NCI-H82 treated with DMSO at 0.1 percent for 48 hours (cell line): ENCODE results near the gene ZMYND12.

ENCODE experiments used
- DNase-seq: peaks from one replicate; lab custom pipeline; 2025; ENCODE audit not compliant: unreplicated experiment; lab: John Stamatoyannopoulos, UW

Gene ZMYND12

GRCh38 chr1:42442662-42443061 lies 13.2 kb downstream of the ZMYND12 start:
- DNase-seq: no peak

- DNase-seq: no peak
These were observed 15.9 kb downstream of the ZMYND12 start for GRCh38 chr1:42439940-42440339.

DNA sequence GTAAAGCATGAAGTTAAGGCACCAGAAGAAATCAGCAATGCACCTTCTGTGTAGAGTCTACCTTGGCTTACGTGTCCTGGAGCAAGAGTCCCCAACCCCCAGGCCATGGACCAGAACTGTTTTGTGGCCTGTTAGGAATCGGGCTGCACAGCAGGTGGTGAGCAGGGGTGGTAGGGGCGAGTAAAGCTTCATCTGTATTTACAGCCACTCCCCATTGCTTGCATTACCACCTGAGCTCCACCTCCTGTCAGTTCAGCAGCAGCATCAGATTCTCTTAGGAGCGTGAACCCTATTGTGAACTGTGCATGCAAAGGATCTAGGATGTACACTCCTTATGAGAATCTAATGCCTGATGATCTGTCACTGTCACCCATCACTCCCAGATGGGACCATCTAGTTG lies 21.5 kb downstream of the ZMYND12 start:
- no peak for DNase-seq

GRCh38 chr1:42433369-42433768 lies 22.5 kb downstream of the ZMYND12 start:
- no peak for DNase-seq

GRCh38 chr1:42432714-42433113 lies 23.1 kb downstream of the ZMYND12 start:
- no peak for DNase-seq

DNA sequence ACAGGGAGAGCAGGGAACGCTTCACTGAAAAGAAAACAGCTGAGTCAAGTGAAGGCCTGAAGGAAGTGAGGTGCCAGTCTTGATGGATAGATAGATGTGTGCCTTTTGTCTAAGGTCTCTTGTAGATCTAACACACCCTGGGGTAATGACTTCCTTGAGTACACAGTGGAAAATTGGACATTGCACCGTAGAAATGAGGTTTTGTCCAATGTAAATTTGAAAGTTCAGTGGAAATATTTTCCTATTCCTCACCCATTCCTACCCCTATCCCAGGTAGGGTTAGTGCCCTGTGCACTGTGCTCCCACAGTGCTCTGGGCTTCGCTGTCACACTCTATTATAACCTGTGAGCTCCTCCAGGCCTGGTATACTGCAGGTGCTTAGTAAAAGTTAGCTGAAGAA lies 24.3 kb downstream of the ZMYND12 start:
- DNase-seq: no peak

DNA sequence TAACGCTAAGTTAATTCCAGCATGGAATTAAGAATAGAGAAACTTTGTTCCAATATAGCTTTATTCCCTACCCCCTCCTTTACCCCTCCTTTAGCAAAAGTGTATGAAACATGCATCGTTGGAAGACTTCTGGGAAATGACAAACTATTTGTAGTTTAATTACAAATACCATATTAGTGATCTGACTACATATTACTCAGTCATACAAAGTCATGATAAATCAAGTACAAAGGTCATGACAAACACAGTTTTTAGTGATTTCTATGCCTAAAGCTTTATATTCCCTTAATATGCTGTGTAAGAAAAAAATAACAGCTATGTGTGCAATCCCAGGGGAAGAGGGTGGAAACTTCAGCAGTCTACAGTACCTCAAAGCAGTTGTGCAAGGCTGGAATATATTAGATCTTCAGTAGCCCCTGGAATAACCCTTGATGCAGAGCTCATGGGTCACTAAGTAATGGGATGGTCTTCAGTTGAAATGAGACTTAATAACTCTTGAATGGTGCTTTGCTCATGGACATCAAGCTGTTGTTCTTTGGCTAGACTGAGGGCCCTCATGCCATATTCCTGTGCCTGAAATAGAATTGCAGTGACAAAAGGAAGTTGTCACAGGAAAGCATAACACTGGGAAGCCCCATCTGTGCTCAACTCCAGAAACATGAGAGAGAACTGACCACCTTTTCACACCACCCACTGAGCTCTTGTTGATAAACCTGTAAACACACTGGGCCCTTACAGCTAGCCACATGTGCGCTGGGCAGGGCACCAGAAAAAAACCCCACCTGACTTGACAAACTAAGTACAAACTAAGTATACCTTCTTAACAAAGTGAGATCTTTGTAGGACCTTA lies 25.3 kb downstream of the ZMYND12 start:
- no peak for DNase-seq

- no peak for DNase-seq
These were observed 26.2 kb downstream of the ZMYND12 start for GRCh38 chr1:42429603-42430002.

DNA sequence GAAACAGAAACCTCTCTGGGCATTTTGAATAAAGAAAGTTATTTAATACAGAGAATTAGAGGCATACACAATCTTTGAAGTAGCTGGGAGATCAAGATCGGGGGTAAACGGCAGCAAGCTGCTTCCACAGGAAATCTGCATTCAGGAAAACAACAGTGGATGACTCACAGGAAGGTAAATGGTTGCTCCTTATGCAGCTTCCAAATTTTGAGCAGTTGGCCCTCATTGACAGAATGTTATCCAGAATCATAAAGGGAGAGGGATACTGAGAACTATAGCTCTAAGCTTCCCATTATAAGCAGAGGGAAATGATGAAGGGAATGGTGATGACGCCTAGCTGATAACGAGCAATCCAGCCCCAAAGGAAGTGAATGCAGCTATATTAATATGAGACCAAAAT lies 28.6 kb downstream of the ZMYND12 start:
- no peak for DNase-seq

DNA sequence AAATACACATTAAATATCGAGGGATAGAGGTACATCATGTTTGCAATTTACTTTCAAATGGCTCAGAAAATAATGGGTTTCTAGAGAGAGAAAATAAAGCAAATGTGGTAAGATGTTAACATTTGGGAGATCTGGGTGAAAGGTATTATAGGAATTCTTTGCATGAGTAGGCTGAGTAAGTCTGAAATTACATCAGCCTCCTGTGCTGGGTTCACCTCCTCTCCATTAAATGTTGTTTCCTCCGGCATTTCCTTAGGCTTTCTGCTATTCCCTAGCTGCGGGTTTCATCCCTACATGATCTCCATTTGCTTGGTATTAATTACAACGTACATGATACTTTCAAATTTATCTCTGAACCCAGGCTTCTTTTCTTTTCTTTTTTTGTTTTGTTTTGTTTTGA lies 31.6 kb downstream of the ZMYND12 start:
- DNase-seq: no peak

DNA sequence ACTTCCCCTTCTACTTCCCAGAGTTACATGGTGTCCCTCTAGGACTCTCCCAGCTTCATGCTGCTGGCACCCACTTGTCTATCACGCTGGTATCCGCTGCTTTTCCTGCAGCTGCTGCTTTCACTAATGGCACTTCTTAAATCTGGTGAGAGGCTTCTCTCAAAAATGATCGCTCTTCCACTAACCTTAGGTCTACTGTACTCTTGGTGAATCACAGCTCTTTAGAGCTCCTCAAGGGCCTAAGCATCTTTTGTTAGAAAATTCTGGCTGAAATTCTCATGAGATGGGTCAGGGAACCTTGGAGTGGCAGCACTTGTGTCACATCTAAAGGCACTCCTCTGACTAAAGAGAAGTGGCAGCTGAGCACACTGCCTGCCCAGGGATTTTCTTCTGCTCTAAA lies 32.1 kb downstream of the ZMYND12 start:
- peak; percentile 71 for DNase-seq

DNA sequence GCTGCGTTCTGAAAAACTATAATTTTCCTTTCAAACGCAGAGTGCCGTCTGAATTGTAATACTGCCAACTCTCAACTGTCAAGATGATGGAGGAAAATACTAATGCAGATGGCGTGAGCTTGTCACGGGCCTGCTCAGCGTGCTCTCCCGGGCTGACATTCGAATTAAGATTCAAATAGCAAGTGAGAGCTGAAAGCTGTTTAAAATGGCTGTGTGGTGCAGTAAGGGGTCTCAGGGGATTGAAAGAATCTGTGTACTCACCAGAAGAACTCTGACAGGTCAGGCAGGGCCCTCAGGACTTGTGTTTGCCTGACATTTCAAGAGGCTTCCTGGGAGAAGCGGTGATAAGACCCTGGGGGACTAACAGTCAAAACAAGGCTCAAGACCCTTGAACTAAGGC lies 33.1 kb downstream of the ZMYND12 start:
- DNase-seq: peak; percentile 45

DNA sequence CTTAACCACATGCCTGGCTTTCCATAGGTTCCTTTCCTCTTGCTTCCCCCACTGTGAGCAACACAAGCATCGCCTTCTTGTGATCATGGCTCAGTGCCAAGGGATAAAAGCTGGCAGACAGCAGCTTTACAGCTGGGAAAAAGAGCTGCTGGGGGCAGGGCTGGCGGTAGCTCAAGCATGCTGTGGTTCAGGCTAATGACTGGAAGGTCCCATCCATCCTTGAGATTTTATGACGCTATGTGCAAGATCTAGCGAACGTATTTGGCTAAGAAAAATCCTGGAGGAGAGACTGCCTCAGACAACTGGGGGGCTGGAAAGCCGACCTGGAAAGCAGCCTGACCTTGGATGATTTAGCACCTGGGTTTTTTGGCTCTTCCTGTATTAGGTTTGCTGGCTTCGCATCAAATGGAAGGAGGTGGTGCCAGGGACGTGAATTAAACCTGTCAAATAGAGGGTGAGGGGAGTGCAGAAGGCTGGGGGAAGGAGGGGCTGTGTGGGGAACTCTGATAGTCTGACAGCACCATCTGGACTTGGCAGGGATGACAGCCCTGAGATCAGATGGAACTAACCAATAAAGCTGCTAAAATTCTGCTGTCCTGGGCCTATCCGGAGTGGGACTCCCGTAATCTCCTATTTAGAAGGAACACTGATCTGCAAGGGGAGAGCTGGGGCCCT lies 34.8 kb downstream of the ZMYND12 start:
- DNase-seq: peak; percentile 99

GRCh38 chr1:42420121-42420520 lies 35.7 kb downstream of the ZMYND12 start:
- no peak for DNase-seq

DNA sequence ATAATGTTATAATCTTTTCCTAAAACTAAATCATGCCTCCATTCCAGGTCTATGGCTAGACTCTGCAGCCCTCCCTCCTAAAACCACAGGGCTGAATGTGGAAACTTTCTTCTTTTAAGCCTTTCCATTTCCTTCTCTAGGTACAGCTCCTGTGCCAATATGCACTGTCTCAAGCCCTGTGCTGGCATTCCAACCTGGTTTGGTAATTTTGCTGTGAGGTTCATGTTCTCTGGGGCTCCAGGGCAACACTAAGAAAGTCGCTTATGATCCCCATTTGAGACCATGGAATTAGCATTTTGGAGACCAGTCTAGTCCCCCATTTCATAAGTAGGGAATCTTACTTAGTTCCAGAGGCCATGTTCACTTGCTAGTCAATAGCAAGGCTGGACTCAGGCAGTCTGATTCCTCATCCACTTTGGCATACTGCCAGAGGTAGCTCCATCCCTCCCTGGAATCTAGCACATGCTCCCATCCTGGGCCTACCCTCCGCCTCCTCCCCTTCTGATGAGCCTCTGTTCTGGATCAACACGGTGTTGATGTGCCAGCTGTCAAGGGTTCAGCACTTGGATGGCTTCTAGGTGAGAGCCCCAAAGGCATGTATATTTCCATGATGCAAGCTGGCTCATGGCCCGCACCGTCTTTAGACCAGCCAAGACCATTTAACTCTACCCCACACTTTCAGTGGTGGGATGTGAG lies 36.5 kb downstream of the ZMYND12 start:
- DNase-seq: peak; percentile 93

DNA sequence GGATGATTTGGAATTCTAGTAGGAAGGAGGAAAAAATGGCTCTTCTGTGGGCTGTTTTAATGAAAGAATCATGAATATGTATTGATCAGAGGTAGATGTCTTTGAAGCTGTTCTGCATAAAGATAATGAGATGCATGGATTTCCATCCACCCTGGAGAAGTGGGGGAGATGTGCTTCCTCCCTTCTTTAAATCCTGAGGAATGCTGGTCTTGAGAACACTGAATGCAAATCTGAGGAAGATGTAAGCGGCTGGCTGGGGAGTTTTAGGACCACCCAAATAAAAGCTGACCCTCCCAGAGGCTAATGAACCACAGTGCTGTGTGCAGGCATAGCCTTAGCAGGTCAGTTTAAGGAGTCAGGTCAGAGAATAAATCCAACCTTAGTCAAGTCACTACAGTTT lies 37.3 kb downstream of the ZMYND12 start:
- DNase-seq: no peak

GRCh38 chr1:42417166-42417565 lies 38.7 kb downstream of the ZMYND12 start:
- no peak for DNase-seq

DNA sequence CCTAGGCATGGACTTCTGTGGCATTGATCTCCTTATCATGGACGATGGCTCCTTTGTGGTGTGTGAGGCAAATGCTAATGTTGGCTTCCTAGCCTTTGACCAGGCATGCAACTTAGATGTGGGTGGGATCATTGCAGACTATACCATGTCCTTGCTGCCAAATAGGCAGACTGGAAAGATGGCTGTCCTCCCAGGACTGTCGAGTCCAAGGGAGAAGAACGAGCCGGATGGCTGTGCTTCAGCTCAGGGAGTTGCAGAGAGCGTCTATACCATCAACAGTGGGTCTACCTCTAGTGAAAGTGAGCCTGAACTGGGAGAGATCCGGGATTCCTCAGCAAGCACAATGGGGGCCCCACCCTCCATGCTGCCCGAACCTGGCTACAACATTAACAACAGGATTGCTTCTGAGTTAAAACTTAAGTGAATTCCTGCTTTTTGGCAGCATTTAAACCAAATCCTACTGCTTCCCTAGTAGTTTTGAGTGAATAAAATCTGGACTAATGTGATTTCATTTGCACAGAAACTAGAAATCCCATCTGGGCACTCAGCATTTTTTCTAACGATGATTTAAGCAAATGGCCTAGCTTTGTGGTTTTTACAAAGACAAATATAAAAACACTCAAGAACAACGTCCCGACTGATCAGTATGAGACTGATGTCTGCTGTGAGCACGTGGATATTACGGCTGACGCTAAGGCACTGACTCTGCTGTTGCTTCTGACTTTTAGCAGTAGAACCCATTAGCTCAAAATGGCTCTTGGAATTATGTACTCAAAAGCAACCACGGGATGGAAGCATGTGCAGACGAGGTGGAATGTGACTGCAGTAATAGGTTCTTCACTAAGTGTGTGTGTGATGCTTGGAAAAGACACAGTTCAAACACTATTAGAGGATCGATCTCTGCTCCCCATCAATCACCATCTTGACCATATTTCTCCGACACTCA lies 41.0 kb downstream of the ZMYND12 start:
- no peak for DNase-seq

GRCh38 chr1:42403880-42404400 lies 51.9 kb downstream of the ZMYND12 start:
- no peak for DNase-seq

DNA sequence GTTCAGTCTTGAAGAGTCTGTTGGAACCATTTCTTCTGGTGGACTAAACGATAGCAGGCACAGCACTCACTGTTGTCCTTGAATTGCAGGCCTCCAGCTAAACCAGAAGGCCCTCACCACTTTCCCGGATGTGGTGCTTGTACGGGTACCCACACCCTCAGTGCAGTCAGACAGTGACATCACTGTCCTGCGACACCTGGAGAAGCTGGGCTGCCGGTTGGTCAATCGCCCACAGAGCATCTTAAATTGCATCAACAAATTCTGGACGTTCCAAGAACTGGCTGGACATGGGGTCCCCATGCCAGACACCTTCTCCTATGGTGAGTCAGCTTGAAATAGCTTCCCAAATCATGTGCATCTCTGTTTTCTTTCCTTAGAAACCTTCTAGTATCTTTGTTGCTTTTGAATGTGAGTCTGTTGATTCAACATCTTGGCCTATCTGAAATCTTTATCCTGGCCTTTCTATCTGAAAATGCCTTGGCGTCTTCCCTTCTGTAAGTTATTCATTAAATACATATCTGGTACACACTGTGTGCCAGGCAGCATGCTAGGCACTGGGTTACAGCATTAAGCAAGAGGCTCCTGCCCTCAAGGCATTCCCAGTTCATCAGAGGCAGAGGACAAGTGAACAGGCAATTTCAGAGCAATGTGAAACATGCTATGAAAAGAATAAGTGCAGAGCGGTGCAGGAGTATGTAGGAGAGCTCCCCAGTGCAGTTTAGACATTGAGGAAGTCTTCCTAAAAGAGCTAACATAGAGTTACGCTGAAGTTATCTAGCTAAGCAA lies 56.3 kb downstream of the ZMYND12 start:
- no peak for DNase-seq
